ENCODE measurements around the gene ELMOD1.

Gene ELMOD1

DNA sequence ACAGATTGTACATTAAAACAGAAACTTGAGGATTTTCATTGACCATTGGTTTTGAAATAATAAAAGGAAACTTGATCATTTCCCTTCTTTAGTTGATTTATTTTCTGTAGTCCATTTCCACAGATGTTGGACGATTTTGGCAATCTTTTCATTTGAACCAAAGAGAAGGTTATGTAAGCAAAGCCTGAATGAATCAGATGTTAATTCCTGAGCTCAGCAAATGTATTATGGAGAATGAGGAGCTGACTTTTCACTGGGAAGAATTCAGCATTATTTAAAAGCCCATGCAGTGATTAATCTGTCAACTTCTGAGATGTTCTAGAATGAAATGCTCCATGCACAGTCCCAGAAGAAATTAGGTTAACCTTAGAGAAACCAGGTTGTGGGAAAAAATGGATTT is 29.0 kb downstream of the ELMOD1 start:
- H3K9me3 ChIP-seq (ENCODE audit: control insufficient read depth, insufficient read depth, low read length), result no peaks in the 10 kb centered on the region
- no peaks in the 10 kb centered on the region for H3F3A ChIP-seq (ENCODE audit: control insufficient read depth, insufficient read depth)
- no peaks in the 10 kb centered on the region for H4K20me1 ChIP-seq (ENCODE audit: control insufficient read depth, insufficient read depth, low read depth, low read length)
- H3K36me3 ChIP-seq (ENCODE audit: control insufficient read depth, low read length), result no peaks in the 10 kb centered on the region
- no peak overlapping the region for H3K4me3 ChIP-seq (ENCODE audit: low read length)
- H3K4me1 ChIP-seq (ENCODE audit: control insufficient read depth, low read length), result no peaks in the 10 kb centered on the region
- no peaks in the 10 kb centered on the region for H3K27me3 ChIP-seq (ENCODE audit: control insufficient read depth, low read length)
- TF ChIP-seq EZH2phosphoT487 (IDR thresholded peaks at IDR 0.05; ENCODE audit: borderline replicate concordance, low read length), result no peak
- TF ChIP-seq, protein P1, sequence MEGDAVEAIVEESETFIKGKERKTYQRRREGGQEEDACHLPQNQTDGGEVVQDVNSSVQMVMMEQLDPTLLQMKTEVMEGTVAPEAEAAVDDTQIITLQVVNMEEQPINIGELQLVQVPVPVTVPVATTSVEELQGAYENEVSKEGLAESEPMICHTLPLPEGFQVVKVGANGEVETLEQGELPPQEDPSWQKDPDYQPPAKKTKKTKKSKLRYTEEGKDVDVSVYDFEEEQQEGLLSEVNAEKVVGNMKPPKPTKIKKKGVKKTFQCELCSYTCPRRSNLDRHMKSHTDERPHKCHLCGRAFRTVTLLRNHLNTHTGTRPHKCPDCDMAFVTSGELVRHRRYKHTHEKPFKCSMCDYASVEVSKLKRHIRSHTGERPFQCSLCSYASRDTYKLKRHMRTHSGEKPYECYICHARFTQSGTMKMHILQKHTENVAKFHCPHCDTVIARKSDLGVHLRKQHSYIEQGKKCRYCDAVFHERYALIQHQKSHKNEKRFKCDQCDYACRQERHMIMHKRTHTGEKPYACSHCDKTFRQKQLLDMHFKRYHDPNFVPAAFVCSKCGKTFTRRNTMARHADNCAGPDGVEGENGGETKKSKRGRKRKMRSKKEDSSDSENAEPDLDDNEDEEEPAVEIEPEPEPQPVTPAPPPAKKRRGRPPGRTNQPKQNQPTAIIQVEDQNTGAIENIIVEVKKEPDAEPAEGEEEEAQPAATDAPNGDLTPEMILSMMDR (IDR thresholded peaks at IDR 0.05; ENCODE audit: low read depth, low read length, poor library complexity, severe bottlenecking), result no peak
- H3K4me2 ChIP-seq (ENCODE audit: low read length), result no peak overlapping the region
- H3K79me2 ChIP-seq (ENCODE audit: control insufficient read depth, low read length), result no peaks in the 10 kb centered on the region
- H3K9me2 ChIP-seq (replicated peaks; ENCODE audit: control insufficient read depth, low read length), result no peaks in the 10 kb centered on the region
- H3K27ac ChIP-seq (ENCODE audit: low read depth, low read length), result no peak overlapping the region

DNA sequence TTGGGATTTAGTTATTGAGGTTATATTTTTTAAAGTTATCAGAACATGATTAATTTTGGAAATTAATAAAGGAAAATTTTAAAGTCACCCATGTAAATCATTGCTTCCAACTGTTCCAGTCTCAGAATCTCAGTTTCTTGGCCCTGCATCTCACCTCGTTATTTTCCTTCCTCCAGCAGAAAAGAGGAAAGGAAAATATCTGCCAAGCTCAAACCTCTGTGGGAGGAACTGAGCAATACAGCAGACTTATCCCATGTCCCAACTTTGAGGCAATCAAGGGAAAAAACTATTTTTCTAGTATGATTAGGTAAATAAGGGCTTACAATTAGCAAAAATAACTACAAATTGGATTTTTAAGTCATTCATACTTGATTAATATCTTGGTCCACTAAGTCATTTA is 30.1 kb downstream of the ELMOD1 start:
- TF ChIP-seq, protein P1 (IDR thresholded peaks at IDR 0.05; ENCODE audit: low read depth, low read length, poor library complexity, severe bottlenecking), result no peak
- no peak for TF ChIP-seq EZH2phosphoT487 (IDR thresholded peaks at IDR 0.05; ENCODE audit: borderline replicate concordance, low read length)
- no peaks in the 10 kb centered on the region for H3K9me2 ChIP-seq (replicated peaks; ENCODE audit: control insufficient read depth, low read length)
- H4K20me1 ChIP-seq (ENCODE audit: control insufficient read depth, insufficient read depth, low read depth, low read length), result no peaks in the 10 kb centered on the region

DNA sequence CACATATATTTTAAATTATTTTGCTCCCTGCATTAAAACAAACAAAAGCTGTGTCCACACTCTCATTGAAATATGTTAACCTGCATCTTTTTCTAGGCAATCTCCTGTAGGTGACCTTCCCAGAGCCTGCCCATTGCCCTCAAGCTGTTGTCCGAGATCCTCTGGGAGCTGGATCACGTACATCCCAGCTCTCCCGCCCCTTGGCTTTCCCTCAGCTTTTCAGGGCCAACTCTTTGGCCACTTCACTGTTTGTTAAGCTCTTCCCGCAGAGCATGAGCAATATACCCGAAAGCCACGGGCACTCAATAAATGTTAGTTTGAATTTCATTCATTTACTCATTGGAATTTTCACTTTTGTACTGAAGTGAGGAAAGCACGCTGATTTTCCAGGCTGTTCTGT is 32.2 kb downstream of the ELMOD1 start:
- Histone ChIP-seq H3K9me2 (replicated peaks; ENCODE audit: control insufficient read depth, low read length) (no peaks in the 10 kb centered on the region), H3K9me3 (ENCODE audit: control insufficient read depth, insufficient read depth, low read length) (no peaks in the 10 kb centered on the region), H3K27ac (ENCODE audit: low read depth, low read length) (no peak overlapping the region), H3K4me2 (ENCODE audit: low read length) (no peak overlapping the region), H3F3A (ENCODE audit: control insufficient read depth, insufficient read depth) (no peaks in the 10 kb centered on the region), H3K36me3 (ENCODE audit: control insufficient read depth, low read length) (no peaks in the 10 kb centered on the region), H3K79me2 (ENCODE audit: control insufficient read depth, low read length) (no peaks in the 10 kb centered on the region), H4K20me1 (ENCODE audit: control insufficient read depth, insufficient read depth, low read depth, low read length) (no peaks in the 10 kb centered on the region), H3K4me1 (ENCODE audit: control insufficient read depth, low read length) (no peaks in the 10 kb centered on the region), H3K27me3 (ENCODE audit: control insufficient read depth, low read length) (peaks cover 4% of the 10 kb centered on the region; the same call in 1 of the 2 replicates), H3K4me3 (ENCODE audit: low read length) (no peak overlapping the region)
- TF ChIP-seq, protein P1 (IDR thresholded peaks at IDR 0.05; ENCODE audit: low read depth, low read length, poor library complexity, severe bottlenecking), result no peak
- TF ChIP-seq EZH2phosphoT487 (IDR thresholded peaks at IDR 0.05; ENCODE audit: borderline replicate concordance, low read length), result no peak

More for the DNA sequence above, 30.1 kb downstream of the ELMOD1 start:
- Histone ChIP-seq H3K9me3 (ENCODE audit: control insufficient read depth, insufficient read depth, low read length) (no peaks in the 10 kb centered on the region), H3F3A (ENCODE audit: control insufficient read depth, insufficient read depth) (no peaks in the 10 kb centered on the region), H3K27me3 (ENCODE audit: control insufficient read depth, low read length) (peaks cover 4% of the 10 kb centered on the region; the same call in 1 of the 2 replicates), H3K4me2 (ENCODE audit: low read length) (no peak overlapping the region), H3K36me3 (ENCODE audit: control insufficient read depth, low read length) (no peaks in the 10 kb centered on the region), H3K27ac (ENCODE audit: low read depth, low read length) (no peak overlapping the region), H3K4me3 (ENCODE audit: low read length) (no peak overlapping the region), H3K79me2 (ENCODE audit: control insufficient read depth, low read length) (no peaks in the 10 kb centered on the region), H3K4me1 (ENCODE audit: control insufficient read depth, low read length) (no peaks in the 10 kb centered on the region)

Data from DOHH2 (cell line).